Testis (tissue), 3 donors: Measurements from ENCODE around the gene CSNK1E. TPM values are rescaled to one million over a fixed set of nuclear protein-coding genes. Genes with fewer than 3 reads are reported as not detected.

Source experiments
- DNase-seq: peaks from one replicate; pipeline ENCODE4 v3.0.0-alpha.2; 2019
- H3K27ac ChIP-seq, 2 donors: fragments of 200-600 bp; sonication (generic); one replicate each; pipeline ENCODE4 v1.5.1; 2019
- H3K27me3 ChIP-seq: fragments of 200-600 bp; sonication (generic); one replicate; pipeline ENCODE4 v1.5.1; 2019
- H3K36me3 ChIP-seq: fragments of 200-600 bp; sonication (generic); one replicate; pipeline ENCODE4 v1.5.1; 2017; ENCODE audit warnings: low read depth; ENCODE audit errors: missing control alignments
- H3K4me1 ChIP-seq: fragments of 200-600 bp; sonication (generic); one replicate; pipeline ENCODE4 v1.5.1; 2019
- H3K4me3 ChIP-seq, 2 donors: fragments of 200-600 bp; sonication (generic); one replicate each; pipeline ENCODE4 v1.5.1; 2017 to 2019
- H3K9me3 ChIP-seq: fragments of 200-600 bp; sonication (generic); one replicate; pipeline ENCODE4 v1.5.1; 2017
- CTCF ChIP-seq, 3 experiments: fragments of 450-650 bp in 2 of 3; fragments of 200-600 bp in 1 of 3; sonication (generic) in 1 of 3; IDR thresholded peaks; one replicate each; pipeline ENCODE4 v1.5.1; 2016 to 2019; ENCODE audit warnings: antibody characterized with exemption in 3 of 3, mild to moderate bottlenecking in 2 of 3, moderate library complexity in 1 of 3
- POLR2A ChIP-seq: fragments of 450-650 bp; IDR thresholded peaks from one replicate; pipeline ENCODE4 v1.6.1; 2017; ENCODE audit warnings: antibody characterized with exemption, mild to moderate bottlenecking, moderate library complexity
- WGBS, 2 donors: methylation state at CpG; one replicate each; pipeline ENCODE4 v1.1.5; 2018; 5-methylcytosine and 5-hydroxymethylcytosine counted together
- intact Hi-C: fragments of 100-400 bp; cut with DNase I; formaldehyde crosslinking; loops from one replicate; pipeline ENCODE4 v1.15.1; 2023; ENCODE audit warnings: low total_unique reads
- polyA plus RNA-seq: library from polyadenylated mRNA; stranded (reverse); fragments of 350-450 nt; fragmentation: Illumina TruSeq; extraction: RNeasy Lipid Tissue Mini Kit (QIAGEN cat#74804); gene quantifications from one replicate; pipeline ENCODE4 v1.2.3, GENCODE V29; 2014; ENCODE audit warnings: low read depth, low replicate concordance; ENCODE audit not compliant: insufficient read depth
- total RNA-seq, 2 donors: library from RNA; depleted of rRNA; stranded (reverse); fragments of >200 nt; gene quantifications; one replicate each; pipeline ENCODE4 v1.2.3, GENCODE V29; 2016

CSNK1E gene
- total and polyA plus RNA-seq, 3 donors from 2014 or later, result 69.2 to 134 (median 133) TPM

- Histone ChIP-seq H3K9me3 (no peaks in the 10 kb centered on the region), H3K27ac (peak overlapping the region in 1 of 2 donors; percentile 6), H3K27me3 (no peaks in the 10 kb centered on the region), H3K36me3 (no peaks in the 10 kb centered on the region), H3K4me1 (peaks cover 16% of the 10 kb centered on the region), H3K4me3 (no peak overlapping the region)
- no peak for TF ChIP-seq POLR2A
- TF ChIP-seq CTCF (IDR thresholded peaks at IDR 0.05), result peak in 1 of 3 experiments; percentile 13
- intact Hi-C loops, result no loop called here
- 62 to 74% methylated on average over 15 of the region's 15 CpGs for WGBS, 2 donors
- no peak for DNase-seq
Observed at GRCh38 chr22:38260761-38261681, 56.2 kb downstream of the CSNK1E start.

- Histone ChIP-seq H3K4me3 (no peak overlapping the region), H3K4me1 (peaks cover 14% of the 10 kb centered on the region), H3K36me3 (no peaks in the 10 kb centered on the region), H3K27ac (peak overlapping the region in 1 of 2 donors; percentile 90), H3K27me3 (no peaks in the 10 kb centered on the region), H3K9me3 (no peaks in the 10 kb centered on the region)
- no peak for DNase-seq
- intact Hi-C loops, result no loop called here
- no peak for TF ChIP-seq POLR2A
- no peak for TF ChIP-seq CTCF (IDR thresholded peaks at IDR 0.05)
- WGBS, 2 donors, result 74 to 90% methylated on average over 8 of the region's 8 CpGs
Observed at GRCh38 chr22:38259370-38259769, 57.9 kb downstream of the CSNK1E start.

- H3K4me3 ChIP-seq, result no peak overlapping the region
- intact Hi-C loops, result no loop called here
- H3K4me1 ChIP-seq, result peaks cover 14% of the 10 kb centered on the region
- WGBS, 2 donors, result 37 to 38% methylated on average over 8 of the region's 8 CpGs
- no peaks in the 10 kb centered on the region for H3K27me3 ChIP-seq
- H3K27ac ChIP-seq, result peak overlapping the region in 1 of 2 donors; percentile 90
- TF ChIP-seq POLR2A, result no peak
- TF ChIP-seq CTCF (IDR thresholded peaks at IDR 0.05), result no peak
- peak; percentile 42 for DNase-seq
- H3K36me3 ChIP-seq, result no peaks in the 10 kb centered on the region
- no peaks in the 10 kb centered on the region for H3K9me3 ChIP-seq
Observed at GRCh38 chr22:38258895-38259294, 58.3 kb downstream of the CSNK1E start.

GRCh38 chr22:38257650-38258250 is 59.5 kb downstream of the CSNK1E start:
- H3K4me1 ChIP-seq, result peaks cover 14% of the 10 kb centered on the region
- H3K4me3 ChIP-seq, result no peak overlapping the region
- 69 to 81% methylated on average over 4 of the region's 4 CpGs for WGBS, 2 donors
- peak overlapping the region; percentile 72 to 90 for H3K27ac ChIP-seq
- H3K9me3 ChIP-seq, result no peaks in the 10 kb centered on the region
- H3K27me3 ChIP-seq, result no peaks in the 10 kb centered on the region
- no peak for TF ChIP-seq POLR2A
- TF ChIP-seq CTCF (IDR thresholded peaks at IDR 0.05), result no peak
- DNase-seq, result no peak
- intact Hi-C loops, result no loop called here
- no peaks in the 10 kb centered on the region for H3K36me3 ChIP-seq
